ENCODE measurements around the gene LRIG2.

LRIG2 gene

GRCh38 chr1:113170519-113170918 is 97.5 kb downstream of the LRIG2 start:
- DNase-seq: no peak

GRCh38 chr1:113178106-113178505 is 105.1 kb downstream of the LRIG2 start:
- no peak for DNase-seq

- no peak for DNase-seq
Observed at GRCh38 chr1:113178522-113178921, 105.5 kb downstream of the LRIG2 start.

Data from activated naive CD4-positive, alpha-beta T cell treated with Interleukin-2 at 50 U/mL for 16 hours (primary cell).